Body of pancreas (tissue), 4 donors: ENCODE measurements around the gene GALNT7.

Experiments used
- CTCF ChIP-seq, 7 experiments: fragments of 450-650 bp in 4 of 7; fragments of 200-600 bp in 3 of 7; sonication (generic) in 3 of 7; IDR thresholded peaks; one replicate each; pipeline ENCODE4 v1.5.1; 2016 to 2019; ENCODE audit warnings: antibody characterized with exemption in 7 of 7
- POLR2A ChIP-seq, 3 donors: fragments of 450-650 bp; IDR thresholded peaks; one replicate each; pipeline ENCODE4 v1.6.1; 2016; ENCODE audit warnings: antibody characterized with exemption in 3 of 3, mild to moderate bottlenecking in 2 of 3

GRCh38 chr4:173146456-173146855 is 22.2 kb upstream of the GALNT7 start:
- TF ChIP-seq CTCF (IDR thresholded peaks at IDR 0.05) (no peak), POLR2A (IDR thresholded peaks at IDR 0.05) (no peak)
